PC-9 (cell line): ENCODE data around the gene CD2BP2.

Source experiments
- EZH2 ChIP-seq: fragments of 200-600 bp; sonication (generic); IDR thresholded peaks from 2 replicates; pipeline ENCODE4 v1.8.0; 2017; ENCODE audit warnings: antibody characterized with exemption, low read depth
- TF ChIP-seq, protein P1 (sequence below): fragments of 200-600 bp; sonication (generic); conservative IDR thresholded peaks from 2 replicates; pipeline ENCODE4 v1.6.1; 2017; ENCODE audit warnings: mixed run types, antibody characterized with exemption, mild to moderate bottlenecking, moderate library complexity

DNA sequence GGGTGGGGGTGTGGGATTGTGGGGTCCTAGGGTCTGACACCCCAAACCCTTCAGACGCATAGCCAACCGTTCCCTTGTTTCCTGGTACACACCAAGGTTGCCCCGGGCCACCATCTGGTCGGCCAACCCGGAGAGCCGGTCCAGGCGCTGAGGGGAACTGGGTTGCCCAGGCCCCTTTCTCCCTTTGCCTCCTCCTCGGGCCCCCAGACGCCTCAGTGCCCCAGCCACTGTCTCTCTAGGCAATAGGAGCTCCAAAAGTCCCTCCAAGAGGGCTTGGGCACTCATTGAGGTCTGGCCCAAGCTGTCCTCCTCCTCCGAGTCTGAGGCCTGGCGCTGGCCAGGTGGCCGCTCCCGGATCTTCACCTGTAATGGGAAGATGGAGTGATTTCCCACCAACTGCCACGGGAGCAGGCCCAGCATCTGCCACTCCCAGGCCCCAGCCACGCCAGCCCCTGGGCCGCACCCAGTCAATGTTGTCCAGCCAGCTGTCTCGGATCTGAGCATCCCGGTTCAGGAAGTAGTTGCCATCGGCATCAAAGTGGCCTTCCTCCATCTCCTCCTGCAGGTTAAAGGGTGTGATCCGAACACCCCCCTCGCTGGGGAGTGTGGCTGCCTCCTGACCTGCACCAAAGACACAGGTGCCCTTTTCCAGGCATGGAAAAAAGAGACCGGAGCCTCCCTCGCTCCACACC, 1.5 kb downstream of the CD2BP2 start:
- TF ChIP-seq, protein P1, sequence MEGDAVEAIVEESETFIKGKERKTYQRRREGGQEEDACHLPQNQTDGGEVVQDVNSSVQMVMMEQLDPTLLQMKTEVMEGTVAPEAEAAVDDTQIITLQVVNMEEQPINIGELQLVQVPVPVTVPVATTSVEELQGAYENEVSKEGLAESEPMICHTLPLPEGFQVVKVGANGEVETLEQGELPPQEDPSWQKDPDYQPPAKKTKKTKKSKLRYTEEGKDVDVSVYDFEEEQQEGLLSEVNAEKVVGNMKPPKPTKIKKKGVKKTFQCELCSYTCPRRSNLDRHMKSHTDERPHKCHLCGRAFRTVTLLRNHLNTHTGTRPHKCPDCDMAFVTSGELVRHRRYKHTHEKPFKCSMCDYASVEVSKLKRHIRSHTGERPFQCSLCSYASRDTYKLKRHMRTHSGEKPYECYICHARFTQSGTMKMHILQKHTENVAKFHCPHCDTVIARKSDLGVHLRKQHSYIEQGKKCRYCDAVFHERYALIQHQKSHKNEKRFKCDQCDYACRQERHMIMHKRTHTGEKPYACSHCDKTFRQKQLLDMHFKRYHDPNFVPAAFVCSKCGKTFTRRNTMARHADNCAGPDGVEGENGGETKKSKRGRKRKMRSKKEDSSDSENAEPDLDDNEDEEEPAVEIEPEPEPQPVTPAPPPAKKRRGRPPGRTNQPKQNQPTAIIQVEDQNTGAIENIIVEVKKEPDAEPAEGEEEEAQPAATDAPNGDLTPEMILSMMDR, result no peak
- TF ChIP-seq EZH2, result no peak
